ENCODE measurements around the gene BOC. TPM values are rescaled to one million over a fixed set of nuclear protein-coding genes. Genes with fewer than 3 reads are reported as not detected.

BOC gene
- total and polyA plus RNA-seq, 2 experiments from 2014 or later: 17.9 to 28.2 TPM

DNA sequence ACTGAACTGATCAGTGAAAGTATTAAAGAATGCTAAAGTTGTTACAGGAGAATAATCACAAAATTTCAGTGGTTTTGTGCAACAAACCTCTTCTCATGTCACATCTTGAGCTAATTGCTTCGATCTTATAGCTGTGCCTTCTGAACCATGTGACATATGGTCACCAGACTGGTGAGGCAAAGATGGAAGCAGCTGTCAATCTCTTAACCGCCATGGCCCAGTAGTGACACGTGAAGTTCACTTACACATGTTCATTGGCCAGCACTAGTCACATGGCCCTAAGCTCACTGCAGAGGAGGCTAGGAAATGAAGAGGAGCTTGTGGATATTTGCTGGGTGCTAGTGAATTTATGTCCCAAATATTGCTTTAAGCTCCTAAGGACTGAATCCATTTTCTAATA is 32.5 kb downstream of the BOC start:
- Histone ChIP-seq H3K4me3 (no peak overlapping the region), H3K4me1 (ENCODE audit: insufficient read depth) (peaks cover 31% of the 10 kb centered on the region), H3K27me3 (no peaks in the 10 kb centered on the region), H4K20me1 (ENCODE audit: insufficient read depth, poor library complexity, severe bottlenecking) (peaks cover 11% of the 10 kb centered on the region), H3K79me2 (peaks cover 16% of the 10 kb centered on the region), H3K27ac (no peak overlapping the region), H2AFZ (no peak overlapping the region), H3K36me3 (replicated peaks; ENCODE audit: insufficient read depth, low read depth) (no peaks in the 10 kb centered on the region), H3K9me3 (ENCODE audit: low read depth) (no peaks in the 10 kb centered on the region), H3K9me2 (replicated peaks; ENCODE audit: insufficient read depth) (no peaks in the 10 kb centered on the region), H3K4me2 (no peak overlapping the region)
- DNase-seq (ENCODE audit: low spot score): no peak
- 88% methylated on average over 3 of the region's 3 CpGs for WGBS (ENCODE audit: low lambda C conversion rate, missing lambda C conversion rate)
- TF ChIP-seq EZH2phosphoT487 (IDR thresholded peaks at IDR 0.05; ENCODE audit: low read depth, severe bottlenecking, unreplicated experiment) (no peak), EZH2 (IDR thresholded peaks at IDR 0.05; ENCODE audit: borderline replicate concordance) (no peak)
- TF ChIP-seq, protein P1, sequence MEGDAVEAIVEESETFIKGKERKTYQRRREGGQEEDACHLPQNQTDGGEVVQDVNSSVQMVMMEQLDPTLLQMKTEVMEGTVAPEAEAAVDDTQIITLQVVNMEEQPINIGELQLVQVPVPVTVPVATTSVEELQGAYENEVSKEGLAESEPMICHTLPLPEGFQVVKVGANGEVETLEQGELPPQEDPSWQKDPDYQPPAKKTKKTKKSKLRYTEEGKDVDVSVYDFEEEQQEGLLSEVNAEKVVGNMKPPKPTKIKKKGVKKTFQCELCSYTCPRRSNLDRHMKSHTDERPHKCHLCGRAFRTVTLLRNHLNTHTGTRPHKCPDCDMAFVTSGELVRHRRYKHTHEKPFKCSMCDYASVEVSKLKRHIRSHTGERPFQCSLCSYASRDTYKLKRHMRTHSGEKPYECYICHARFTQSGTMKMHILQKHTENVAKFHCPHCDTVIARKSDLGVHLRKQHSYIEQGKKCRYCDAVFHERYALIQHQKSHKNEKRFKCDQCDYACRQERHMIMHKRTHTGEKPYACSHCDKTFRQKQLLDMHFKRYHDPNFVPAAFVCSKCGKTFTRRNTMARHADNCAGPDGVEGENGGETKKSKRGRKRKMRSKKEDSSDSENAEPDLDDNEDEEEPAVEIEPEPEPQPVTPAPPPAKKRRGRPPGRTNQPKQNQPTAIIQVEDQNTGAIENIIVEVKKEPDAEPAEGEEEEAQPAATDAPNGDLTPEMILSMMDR (IDR thresholded peaks at IDR 0.05; ENCODE audit: poor library complexity): no peak

- TF ChIP-seq, protein P1 (IDR thresholded peaks at IDR 0.05; ENCODE audit: poor library complexity): no peak
- TF ChIP-seq EZH2 (IDR thresholded peaks at IDR 0.05; ENCODE audit: borderline replicate concordance): no peak
- Histone ChIP-seq H3K4me1 (ENCODE audit: insufficient read depth) (peaks cover 28% of the 10 kb centered on the region), H2AFZ (no peak overlapping the region), H4K20me1 (ENCODE audit: insufficient read depth, poor library complexity, severe bottlenecking) (peaks cover 13% of the 10 kb centered on the region), H3K9me2 (replicated peaks; ENCODE audit: insufficient read depth) (no peaks in the 10 kb centered on the region), H3K79me2 (peaks cover 16% of the 10 kb centered on the region), H3K9me3 (ENCODE audit: low read depth) (no peaks in the 10 kb centered on the region), H3K36me3 (replicated peaks; ENCODE audit: insufficient read depth, low read depth) (no peaks in the 10 kb centered on the region), H3K27ac (peak overlapping the region; percentile 23), H3K4me3 (no peak overlapping the region), H3K27me3 (no peaks in the 10 kb centered on the region), H3K4me2 (no peak overlapping the region)
- WGBS (ENCODE audit: low lambda C conversion rate, missing lambda C conversion rate): 59% methylated on average over 5 of the region's 5 CpGs
- DNase-seq (ENCODE audit: low spot score): no peak
These were observed 34.4 kb downstream of the BOC start for GRCh38 chr3:113245761-113246161.

DNA sequence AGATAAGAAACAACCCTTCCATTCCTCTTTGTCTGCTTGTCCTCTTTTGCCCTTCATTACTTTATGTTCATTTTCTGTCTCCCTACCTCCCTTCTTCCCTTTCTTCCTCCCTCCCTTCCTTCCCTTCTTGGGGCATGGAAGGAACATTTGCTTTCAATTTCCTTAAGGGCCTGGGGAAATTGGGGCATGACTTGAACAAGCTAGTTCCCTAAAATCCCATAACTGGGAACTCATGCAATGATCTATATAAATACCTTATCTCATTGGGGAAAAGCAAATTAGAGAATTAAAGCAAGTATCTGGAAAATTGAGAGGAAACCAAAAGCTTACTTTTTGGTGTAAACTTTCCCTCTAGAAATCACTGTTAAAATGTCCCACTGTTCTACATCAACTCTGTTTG is 35.7 kb downstream of the BOC start:
- H3K79me2 ChIP-seq: peaks cover 14% of the 10 kb centered on the region
- no peaks in the 10 kb centered on the region for H3K36me3 ChIP-seq (replicated peaks; ENCODE audit: insufficient read depth, low read depth)
- H2AFZ ChIP-seq: no peak overlapping the region
- no peaks in the 10 kb centered on the region for H3K9me3 ChIP-seq (ENCODE audit: low read depth)
- H3K27ac ChIP-seq: peak overlapping the region; percentile 24
- no peaks in the 10 kb centered on the region for H3K9me2 ChIP-seq (replicated peaks; ENCODE audit: insufficient read depth)
- H4K20me1 ChIP-seq (ENCODE audit: insufficient read depth, poor library complexity, severe bottlenecking): peaks cover 13% of the 10 kb centered on the region
- H3K4me3 ChIP-seq: no peak overlapping the region
- TF ChIP-seq EZH2phosphoT487 (IDR thresholded peaks at IDR 0.05; ENCODE audit: low read depth, severe bottlenecking, unreplicated experiment) (no peak), EZH2 (IDR thresholded peaks at IDR 0.05; ENCODE audit: borderline replicate concordance) (no peak)
- TF ChIP-seq, protein P1 (IDR thresholded peaks at IDR 0.05; ENCODE audit: poor library complexity): no peak
- H3K4me1 ChIP-seq (ENCODE audit: insufficient read depth): peaks cover 14% of the 10 kb centered on the region
- H3K27me3 ChIP-seq: no peaks in the 10 kb centered on the region
- no peak for DNase-seq (ENCODE audit: low spot score)
- H3K4me2 ChIP-seq: peak overlapping the region; percentile 10
